Panc1 (cell line): ENCODE results near the gene ZNF81.

Experiments used
- CTCF ChIP-seq: fragments of 450-650 bp; IDR thresholded peaks from 2 replicates; pipeline ENCODE4 v1.5.1; 2017; ENCODE audit warnings: mild to moderate bottlenecking
- POLR2AphosphoS5 ChIP-seq: IDR thresholded peaks from 2 replicates; pipeline ENCODE4 v1.6.1; 2012; ENCODE audit warnings: mild to moderate bottlenecking, low read depth, low read length, moderate library complexity
- REST ChIP-seq, 2 experiments: IDR thresholded peaks; 2 replicates each; pipeline ENCODE4 v1.6.1; 2011 to 2012; ENCODE audit warnings: low read depth in 2 of 2, control low read depth in 1 of 2, low read length in 1 of 2, mild to moderate bottlenecking in 1 of 2, moderate library complexity in 1 of 2; ENCODE audit not compliant: insufficient read depth in 1 of 2
- SIN3A ChIP-seq: IDR thresholded peaks from 2 replicates; pipeline ENCODE4 v1.6.1; 2012; ENCODE audit warnings: low read depth, mild to moderate bottlenecking, low read length, moderate library complexity, borderline replicate concordance; ENCODE audit not compliant: insufficient read depth

- TF ChIP-seq CTCF (no peak), REST (IDR thresholded peaks at IDR 0.05; ENCODE audit: insufficient read depth in 1 of 2, low read depth in 2 of 2, low read length in 1 of 2) (no peak), POLR2AphosphoS5 (no peak), SIN3A (no peak)
Observed at GRCh38 chrX:47859686-47860085, 23.0 kb downstream of the ZNF81 start.
